ENCODE data around the gene COL20A1.

GRCh38 chr20:63314015-63314471 is 21.1 kb downstream of the COL20A1 start:
- TF ChIP-seq CTCF (IDR thresholded peaks at IDR 0.05) (no peak), POLR2A (IDR thresholded peaks at IDR 0.05) (no peak)

Data from right lobe of liver (tissue), 4 donors.